ENCODE data around the gene MEGF6.

The MEGF6 gene

DNA sequence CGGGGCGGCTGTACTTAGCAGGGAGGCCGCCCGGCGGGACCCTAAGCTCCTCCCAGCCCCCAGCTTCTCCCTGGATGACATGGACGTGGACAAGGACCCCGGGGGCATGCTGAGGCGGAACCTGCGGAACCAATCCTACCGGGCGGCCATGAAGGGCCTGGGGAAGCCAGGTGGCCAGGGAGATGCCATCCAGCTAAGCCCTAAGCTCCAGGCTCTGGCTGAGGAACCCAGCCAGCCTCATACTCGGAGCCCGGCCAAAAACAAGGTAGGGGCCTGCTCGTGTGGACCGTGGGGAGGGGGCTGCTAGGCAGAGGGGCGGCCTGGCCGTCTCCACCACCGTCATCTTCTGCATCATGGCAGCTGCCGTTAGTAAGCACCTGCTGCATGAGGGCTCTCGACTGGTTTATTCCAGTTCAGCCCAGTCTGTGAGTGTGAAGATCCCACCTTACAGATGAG, 147.9 kb downstream of the MEGF6 start:
- no peak overlapping the region for H3K27ac ChIP-seq
- TF ChIP-seq ZFX (IDR thresholded peaks at IDR 0.05; ENCODE audit: borderline replicate concordance), result no peak
- TF ChIP-seq, protein P1, sequence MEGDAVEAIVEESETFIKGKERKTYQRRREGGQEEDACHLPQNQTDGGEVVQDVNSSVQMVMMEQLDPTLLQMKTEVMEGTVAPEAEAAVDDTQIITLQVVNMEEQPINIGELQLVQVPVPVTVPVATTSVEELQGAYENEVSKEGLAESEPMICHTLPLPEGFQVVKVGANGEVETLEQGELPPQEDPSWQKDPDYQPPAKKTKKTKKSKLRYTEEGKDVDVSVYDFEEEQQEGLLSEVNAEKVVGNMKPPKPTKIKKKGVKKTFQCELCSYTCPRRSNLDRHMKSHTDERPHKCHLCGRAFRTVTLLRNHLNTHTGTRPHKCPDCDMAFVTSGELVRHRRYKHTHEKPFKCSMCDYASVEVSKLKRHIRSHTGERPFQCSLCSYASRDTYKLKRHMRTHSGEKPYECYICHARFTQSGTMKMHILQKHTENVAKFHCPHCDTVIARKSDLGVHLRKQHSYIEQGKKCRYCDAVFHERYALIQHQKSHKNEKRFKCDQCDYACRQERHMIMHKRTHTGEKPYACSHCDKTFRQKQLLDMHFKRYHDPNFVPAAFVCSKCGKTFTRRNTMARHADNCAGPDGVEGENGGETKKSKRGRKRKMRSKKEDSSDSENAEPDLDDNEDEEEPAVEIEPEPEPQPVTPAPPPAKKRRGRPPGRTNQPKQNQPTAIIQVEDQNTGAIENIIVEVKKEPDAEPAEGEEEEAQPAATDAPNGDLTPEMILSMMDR (IDR thresholded peaks at IDR 0.05), result no peak

DNA sequence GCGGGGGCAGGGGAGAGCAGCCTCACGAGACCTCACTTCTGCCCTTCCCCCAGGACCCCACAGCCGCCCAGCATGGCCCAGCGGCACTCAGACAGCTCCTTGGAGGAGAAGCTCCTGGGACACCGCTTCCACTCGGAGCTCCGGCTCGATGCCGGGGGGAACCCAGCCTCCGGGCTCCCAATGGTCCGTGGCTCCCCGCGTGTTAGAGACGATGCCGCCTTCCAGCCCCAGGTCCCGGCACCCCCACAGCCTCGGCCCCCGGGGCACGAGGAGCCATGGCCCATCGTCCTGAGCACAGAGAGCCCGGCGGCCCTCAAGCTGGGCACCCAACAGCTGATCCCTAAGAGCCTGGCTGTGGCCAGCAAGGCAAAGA, 148.3 kb downstream of the MEGF6 start:
- no peak overlapping the region for H3K27ac ChIP-seq
- no peak for TF ChIP-seq ZFX (IDR thresholded peaks at IDR 0.05; ENCODE audit: borderline replicate concordance)
- TF ChIP-seq, protein P1 (IDR thresholded peaks at IDR 0.05), result no peak

DNA sequence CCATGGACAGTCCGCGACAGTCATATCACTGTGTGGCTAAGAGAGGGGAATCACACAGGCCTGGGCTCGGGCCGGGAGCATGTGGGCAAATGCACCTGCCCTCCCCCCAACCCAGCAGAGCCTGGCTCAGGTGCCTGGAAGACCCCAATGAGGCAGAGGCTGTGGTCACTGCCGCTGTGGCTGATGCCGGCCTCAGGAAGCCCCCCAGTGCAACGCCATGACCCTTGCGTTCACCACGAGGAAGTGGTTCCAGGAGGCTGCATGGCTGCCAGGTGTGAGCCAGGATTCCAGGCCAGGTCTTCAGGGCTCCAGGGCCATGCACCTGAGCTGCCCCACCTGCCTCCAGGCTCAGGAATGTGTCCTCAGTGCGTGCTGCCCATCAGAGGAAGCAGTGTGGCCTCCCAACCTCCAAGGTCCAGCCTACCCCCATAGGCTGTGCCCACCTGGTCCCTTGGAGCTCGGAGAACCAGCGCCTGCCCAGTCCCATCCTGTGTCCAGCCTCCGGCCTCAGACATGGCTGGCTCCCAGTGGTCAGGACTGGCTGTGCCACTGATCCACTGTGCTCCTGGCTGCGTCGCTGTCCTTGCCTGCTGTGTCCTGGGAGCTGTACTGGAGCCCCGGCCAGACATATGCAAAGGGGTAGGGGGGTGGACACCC, 148.8 kb downstream of the MEGF6 start:
- no peak overlapping the region for H3K27ac ChIP-seq
- TF ChIP-seq, protein P1 (IDR thresholded peaks at IDR 0.05), result no peak
- TF ChIP-seq ZFX (IDR thresholded peaks at IDR 0.05; ENCODE audit: borderline replicate concordance), result no peak

DNA sequence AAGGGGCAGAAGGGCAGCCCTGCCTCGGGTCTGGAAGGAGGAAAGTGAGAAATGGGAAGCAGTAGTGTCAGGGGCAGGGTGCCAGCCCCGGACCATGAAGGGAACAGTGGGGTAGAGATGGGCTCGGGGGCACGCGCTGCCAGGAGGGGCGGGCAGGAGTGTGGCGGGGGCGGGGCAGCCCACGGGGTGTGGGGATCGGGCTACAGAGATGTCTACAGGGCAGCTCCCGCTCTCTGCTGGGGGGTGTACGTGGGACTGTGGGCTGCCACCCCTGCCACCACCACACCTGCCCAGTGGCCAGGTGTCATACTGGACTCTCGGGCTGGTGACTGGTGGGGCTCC, 149.4 kb downstream of the MEGF6 start:
- TF ChIP-seq, protein P1 (IDR thresholded peaks at IDR 0.05), result no peak
- no peak for TF ChIP-seq ZFX (IDR thresholded peaks at IDR 0.05; ENCODE audit: borderline replicate concordance)
- no peak overlapping the region for H3K27ac ChIP-seq

DNA sequence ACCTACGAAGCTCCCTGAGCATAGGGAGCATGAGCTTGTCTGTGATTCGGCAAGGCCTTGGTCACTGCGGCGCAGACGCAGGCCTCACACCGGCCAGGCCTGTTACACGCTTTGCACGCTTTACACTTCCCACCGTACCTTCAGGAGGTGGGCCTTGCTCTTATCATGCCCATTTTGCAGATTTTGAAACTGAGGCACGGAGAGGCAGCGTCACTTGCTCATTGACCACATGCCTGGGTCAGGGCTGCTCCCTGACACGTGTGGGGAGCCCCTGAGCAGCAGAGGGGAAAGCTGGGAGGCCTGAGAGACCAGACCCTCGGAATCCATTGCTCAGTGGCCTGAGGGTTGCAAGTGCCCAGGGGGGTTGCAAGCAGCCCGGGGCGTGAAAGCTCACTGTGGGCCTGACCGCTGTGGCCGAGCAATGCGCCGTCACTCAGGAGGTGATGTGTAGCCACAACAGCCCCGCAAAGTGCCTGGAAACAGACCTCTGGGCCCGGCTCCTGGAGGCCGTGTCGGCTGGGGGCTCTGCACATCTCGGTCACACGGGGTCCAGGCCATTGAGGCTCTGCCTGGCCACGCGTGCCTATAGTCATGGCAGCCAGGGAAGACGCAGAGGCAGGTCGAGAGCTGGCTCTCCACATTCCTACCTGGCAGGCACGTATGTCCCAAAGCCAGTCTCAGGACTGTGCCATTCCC, 149.9 kb downstream of the MEGF6 start:
- TF ChIP-seq, protein P1 (IDR thresholded peaks at IDR 0.05), result no peak
- no peak for TF ChIP-seq ZFX (IDR thresholded peaks at IDR 0.05; ENCODE audit: borderline replicate concordance)
- peak overlapping the region; percentile 71; the same call in 1 of the 2 replicates for H3K27ac ChIP-seq

DNA sequence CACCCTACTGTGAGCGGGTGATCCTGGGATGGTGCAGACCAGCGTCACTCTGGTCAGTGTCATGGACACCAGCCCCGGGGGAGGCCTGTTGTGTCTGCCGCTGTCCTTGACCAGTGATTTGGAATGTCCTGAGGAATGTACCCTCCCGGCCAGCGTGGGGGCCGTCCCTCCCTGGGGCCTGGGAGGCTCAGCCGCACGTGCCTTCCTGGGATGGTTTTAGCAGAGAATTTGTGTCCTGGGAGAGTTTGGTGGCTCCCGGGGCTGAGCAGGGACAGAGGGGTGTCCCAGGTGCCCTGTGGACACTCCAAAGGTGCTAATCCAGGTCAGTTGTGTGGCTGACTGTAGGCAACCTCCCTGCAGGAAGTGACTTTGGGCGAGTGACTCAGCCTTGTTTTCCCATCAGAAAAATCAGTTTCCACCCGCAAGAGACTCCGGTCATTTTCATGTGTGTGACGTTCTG, 150.6 kb downstream of the MEGF6 start:
- peak overlapping the region; percentile 71 for H3K27ac ChIP-seq
- TF ChIP-seq, protein P1 (IDR thresholded peaks at IDR 0.05), result no peak
- no peak for TF ChIP-seq ZFX (IDR thresholded peaks at IDR 0.05; ENCODE audit: borderline replicate concordance)
